Measurements from ENCODE around the gene MOK.
"Not testable (repeated sequence)": the region's sequence is repeated elsewhere in the genome, so short reads cannot be mapped to it uniquely, and the experiment has no call there.

The MOK gene

GRCh38 chr14:102314242-102315011 lies 9.5 kb upstream of the MOK start:
- peak overlapping the region; percentile 38; the same call in 1 of the 2 replicates for H3K9ac ChIP-seq (ENCODE audit: low read length)
- H3K79me2 ChIP-seq (ENCODE audit: low read length) = no peaks in the 10 kb centered on the region
- no peaks in the 10 kb centered on the region for H3K9me2 ChIP-seq (replicated peaks; ENCODE audit: insufficient read depth, low read length)
- H3K9me3 ChIP-seq (replicated peaks; ENCODE audit: insufficient read depth, low read length) = no peaks in the 10 kb centered on the region
- TF ChIP-seq EZH2 (optimal IDR thresholded peaks at IDR 0.05; ENCODE audit: low read depth, low read length) = no peak
- TF ChIP-seq CTCF (IDR thresholded peaks at IDR 0.05; ENCODE audit: low read length) = peak; percentile 65
- H3F3A ChIP-seq (ENCODE audit: insufficient read depth, low read length) = peaks cover 16% of the 10 kb centered on the region
- no peaks in the 10 kb centered on the region for H4K20me1 ChIP-seq (ENCODE audit: insufficient read depth, low read length)
- H3K36me3 ChIP-seq (replicated peaks; ENCODE audit: insufficient read depth, low read length) = no peaks in the 10 kb centered on the region
- peak overlapping the region; percentile 13; the same call in 1 of the 2 replicates for H3K27ac ChIP-seq (ENCODE audit: low read length)
- peak overlapping the region; percentile 82 for H3K4me2 ChIP-seq (ENCODE audit: low read depth, low read length)
- H2AFZ ChIP-seq (ENCODE audit: low read length) = peak overlapping the region; percentile 86
- H3K27me3 ChIP-seq (replicated peaks; ENCODE audit: insufficient read depth, low read length) = no peaks in the 10 kb centered on the region
- DNase-seq = peak; percentile 68
- H3K4me1 ChIP-seq (ENCODE audit: low read length) = peaks cover 8% of the 10 kb centered on the region; the same call in 1 of the 2 replicates
- H3K4me3 ChIP-seq (ENCODE audit: low read length) = peak overlapping the region; percentile 70

GRCh38 chr14:102303664-102304063 lies 1.3 kb downstream of the MOK start:
- Histone ChIP-seq H3K79me2 (ENCODE audit: low read length) (no peaks in the 10 kb centered on the region), H3K36me3 (replicated peaks; ENCODE audit: insufficient read depth, low read length) (no peaks in the 10 kb centered on the region), H3K9me3 (replicated peaks; ENCODE audit: insufficient read depth, low read length) (no peaks in the 10 kb centered on the region), H3K4me3 (ENCODE audit: low read length) (no peak overlapping the region), H3F3A (ENCODE audit: insufficient read depth, low read length) (no peaks in the 10 kb centered on the region), H2AFZ (ENCODE audit: low read length) (no peak overlapping the region), H3K9me2 (replicated peaks; ENCODE audit: insufficient read depth, low read length) (no peaks in the 10 kb centered on the region), H3K4me1 (ENCODE audit: low read length) (no peaks in the 10 kb centered on the region), H3K9ac (ENCODE audit: low read length) (no peak overlapping the region), H3K27ac (ENCODE audit: low read length) (no peak overlapping the region), H3K27me3 (replicated peaks; ENCODE audit: insufficient read depth, low read length) (no peaks in the 10 kb centered on the region), H3K4me2 (ENCODE audit: low read depth, low read length) (no peak overlapping the region), H4K20me1 (ENCODE audit: insufficient read depth, low read length) (no peaks in the 10 kb centered on the region)
- DNase-seq = no peak
- TF ChIP-seq EZH2phosphoT487 (IDR thresholded peaks at IDR 0.05; ENCODE audit: low read length) (no peak), EZH2 (optimal IDR thresholded peaks at IDR 0.05; ENCODE audit: low read depth, low read length) (no peak), CTCF (IDR thresholded peaks at IDR 0.05; ENCODE audit: low read length) (no peak)

- not testable (repeated sequence) for H4K20me1 ChIP-seq (ENCODE audit: insufficient read depth, low read length); H3K9me2 ChIP-seq (replicated peaks; ENCODE audit: insufficient read depth, low read length); H3K9ac ChIP-seq (ENCODE audit: low read length); H3K27me3 ChIP-seq (replicated peaks; ENCODE audit: insufficient read depth, low read length); H3F3A ChIP-seq (ENCODE audit: insufficient read depth, low read length); H3K27ac ChIP-seq (ENCODE audit: low read length); DNase-seq; H3K4me3 ChIP-seq (ENCODE audit: low read length); H3K9me3 ChIP-seq (replicated peaks; ENCODE audit: insufficient read depth, low read length); H2AFZ ChIP-seq (ENCODE audit: low read length); H3K79me2 ChIP-seq (ENCODE audit: low read length); H3K4me1 ChIP-seq (ENCODE audit: low read length); H3K4me2 ChIP-seq (ENCODE audit: low read depth, low read length); H3K36me3 ChIP-seq (replicated peaks; ENCODE audit: insufficient read depth, low read length)
Measured at GRCh38 chr14:102298303-102299070, 6.5 kb downstream of the MOK start.

All from MM.1S (cell line).